ENCODE data around the gene LAMB4.

DNA sequence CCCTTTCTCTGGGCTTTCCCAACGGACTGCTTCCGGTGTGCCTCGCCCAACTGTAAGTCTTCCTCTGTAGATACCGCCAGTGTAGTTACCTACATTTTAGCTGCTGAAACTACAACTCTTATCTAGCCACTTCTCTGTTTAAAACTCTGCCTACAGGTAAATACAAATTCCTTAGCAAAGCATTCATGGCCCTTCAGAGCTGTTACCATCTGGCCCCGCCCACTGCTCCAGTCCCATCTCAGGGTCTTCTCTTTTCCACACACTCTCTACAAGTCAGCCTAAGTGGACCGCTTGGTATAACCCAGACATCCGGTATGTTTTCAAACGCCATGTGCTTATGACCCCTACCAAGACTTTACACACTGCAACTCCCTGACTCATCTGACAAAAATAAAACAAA lies 41.0 kb upstream of the LAMB4 start:
- TF ChIP-seq, protein P1, sequence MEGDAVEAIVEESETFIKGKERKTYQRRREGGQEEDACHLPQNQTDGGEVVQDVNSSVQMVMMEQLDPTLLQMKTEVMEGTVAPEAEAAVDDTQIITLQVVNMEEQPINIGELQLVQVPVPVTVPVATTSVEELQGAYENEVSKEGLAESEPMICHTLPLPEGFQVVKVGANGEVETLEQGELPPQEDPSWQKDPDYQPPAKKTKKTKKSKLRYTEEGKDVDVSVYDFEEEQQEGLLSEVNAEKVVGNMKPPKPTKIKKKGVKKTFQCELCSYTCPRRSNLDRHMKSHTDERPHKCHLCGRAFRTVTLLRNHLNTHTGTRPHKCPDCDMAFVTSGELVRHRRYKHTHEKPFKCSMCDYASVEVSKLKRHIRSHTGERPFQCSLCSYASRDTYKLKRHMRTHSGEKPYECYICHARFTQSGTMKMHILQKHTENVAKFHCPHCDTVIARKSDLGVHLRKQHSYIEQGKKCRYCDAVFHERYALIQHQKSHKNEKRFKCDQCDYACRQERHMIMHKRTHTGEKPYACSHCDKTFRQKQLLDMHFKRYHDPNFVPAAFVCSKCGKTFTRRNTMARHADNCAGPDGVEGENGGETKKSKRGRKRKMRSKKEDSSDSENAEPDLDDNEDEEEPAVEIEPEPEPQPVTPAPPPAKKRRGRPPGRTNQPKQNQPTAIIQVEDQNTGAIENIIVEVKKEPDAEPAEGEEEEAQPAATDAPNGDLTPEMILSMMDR (IDR thresholded peaks at IDR 0.05), result no peak
- TF ChIP-seq POLR2A (IDR thresholded peaks at IDR 0.05), result no peak
